SU-DHL-6 (cell line): ENCODE data around the gene OR2F2.

Source experiments
- H2AFZ ChIP-seq: fragments of 200-600 bp; sonication (generic); 2 replicates; pipeline ENCODE4 v1.6.1; 2014; ENCODE audit warnings: low read depth, mild to moderate bottlenecking, moderate library complexity, mixed read lengths, antibody characterized with exemption, low read length; ENCODE audit not compliant: severe bottlenecking
- H3F3A ChIP-seq: fragments of 200-600 bp; shearing (Covaris generic); 2 replicates; pipeline ENCODE4 v1.6.0; 2016; ENCODE audit warnings: antibody characterized with exemption, mild to moderate bottlenecking; ENCODE audit not compliant: insufficient read depth
- H3K27ac ChIP-seq: fragments of 200-600 bp; sonication (generic); 2 replicates; pipeline ENCODE4 v1.5.1; 2016; ENCODE audit warnings: low read depth, mild to moderate bottlenecking, low read length, moderate library complexity, mixed read lengths
- H3K27me3 ChIP-seq: fragments of 200-600 bp; sonication (generic), shearing (Covaris generic); 2 replicates; pipeline ENCODE4 v1.6.0; 2014; ENCODE audit warnings: mild to moderate bottlenecking, low read length
- H3K36me3 ChIP-seq: fragments of 200-600 bp; sonication (generic); 2 replicates; pipeline ENCODE4 v1.6.1; 2014; ENCODE audit warnings: mild to moderate bottlenecking, low read length, mixed read lengths
- H3K4me2 ChIP-seq: fragments of 300-600, 200-600 bp; shearing (Covaris generic), sonication (generic); 2 replicates; pipeline ENCODE4 v1.6.0; 2014; ENCODE audit warnings: low read length, low read depth, mild to moderate bottlenecking; ENCODE audit not compliant: poor library complexity, severe bottlenecking
- H3K4me3 ChIP-seq: fragments of 200-600 bp; sonication (generic); 2 replicates; pipeline ENCODE4 v1.5.1; 2014; ENCODE audit warnings: antibody characterized with exemption, low read length, mild to moderate bottlenecking, mixed read lengths; ENCODE audit not compliant: insufficient read depth, poor library complexity, severe bottlenecking
- H3K79me2 ChIP-seq: fragments of 200-600 bp; sonication (generic); 2 replicates; pipeline ENCODE4 v1.6.1; 2014; ENCODE audit warnings: mild to moderate bottlenecking, low read length, moderate library complexity; ENCODE audit not compliant: insufficient read depth
- H3K9ac ChIP-seq: fragments of 200-600 bp; sonication (generic); 2 replicates; pipeline ENCODE4 v1.7.0; 2014; ENCODE audit warnings: mild to moderate bottlenecking, low read length
- H3K9me2 ChIP-seq: fragments of 200-600 bp; sonication (generic); replicated peaks from 2 replicates; pipeline ENCODE4 v1.6.1; 2014; ENCODE audit warnings: low read length; ENCODE audit not compliant: insufficient read depth
- H3K9me3 ChIP-seq: fragments of 200-600 bp; sonication (generic); 2 replicates; pipeline ENCODE4 v1.6.1; 2014; ENCODE audit warnings: low read length, mixed read lengths; ENCODE audit not compliant: insufficient read depth
- H4K20me1 ChIP-seq: fragments of 200-600 bp; sonication (generic); 2 replicates; pipeline ENCODE4 v1.6.1; 2014; ENCODE audit warnings: low read depth, mild to moderate bottlenecking, antibody characterized with exemption, low read length, moderate library complexity, mixed read lengths
- EZH2phosphoT487 ChIP-seq: fragments of 200-600 bp; sonication (generic), shearing (Covaris generic); conservative IDR thresholded peaks from 2 replicates; pipeline ENCODE4 v1.6.1; 2018; ENCODE audit warnings: mild to moderate bottlenecking, antibody characterized with exemption, low read length, moderate library complexity, mixed read lengths
- TF ChIP-seq, protein P1 (sequence below): fragments of 200-600 bp; sonication (generic); IDR thresholded peaks from one replicate; pipeline ENCODE4 v1.5.1; 2017; ENCODE audit warnings: antibody characterized with exemption, mild to moderate bottlenecking, low read length, moderate library complexity; ENCODE audit not compliant: insufficient read depth, poor library complexity, severe bottlenecking

The OR2F2 gene

DNA sequence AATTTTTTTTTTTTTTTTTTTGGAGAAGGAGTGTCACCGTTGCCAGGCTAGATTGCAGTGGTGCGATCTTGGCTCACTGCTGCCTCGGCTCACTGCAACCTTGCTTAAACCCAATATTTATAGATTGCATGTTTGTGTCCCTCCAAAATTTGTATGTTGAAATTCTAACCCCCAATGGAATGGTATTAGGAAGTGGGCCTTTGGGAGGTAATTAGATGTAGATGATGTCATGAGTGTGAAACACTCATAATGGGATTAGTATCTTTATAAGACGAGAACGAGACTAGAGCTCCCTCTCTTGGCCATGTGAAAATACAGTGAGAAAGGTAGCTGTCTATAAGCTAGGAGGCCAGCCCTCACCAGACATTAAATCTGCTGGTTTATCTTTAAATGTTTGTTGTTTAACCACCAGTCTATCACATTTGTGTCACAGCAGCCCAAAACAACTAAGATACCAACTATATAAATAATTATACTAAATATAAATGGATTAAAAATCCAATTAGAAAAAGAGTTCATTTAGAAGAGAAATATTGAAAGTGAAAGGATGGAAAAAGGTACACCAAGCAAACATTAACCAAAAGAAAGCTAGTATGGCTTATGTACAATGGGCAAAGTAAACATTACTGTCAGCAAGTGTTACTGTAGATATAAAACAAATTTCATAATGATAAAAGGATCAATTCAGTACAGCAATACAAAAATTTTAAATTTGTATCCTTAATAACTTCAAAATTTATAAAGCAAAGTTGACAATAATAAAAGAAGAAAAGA, 42.3 kb upstream of the OR2F2 start:
- Histone ChIP-seq H3K27me3 (no peaks in the 10 kb centered on the region), H3K79me2 (no peaks in the 10 kb centered on the region), H3K36me3 (no peaks in the 10 kb centered on the region), H3K9me2 (no peaks in the 10 kb centered on the region), H3F3A (no peaks in the 10 kb centered on the region), H3K27ac (no peak overlapping the region), H3K9ac (no peak overlapping the region), H3K4me3 (no peak overlapping the region), H3K9me3 (no peaks in the 10 kb centered on the region), H2AFZ (no peak overlapping the region), H3K4me2 (no peak overlapping the region), H4K20me1 (no peaks in the 10 kb centered on the region)
- TF ChIP-seq EZH2phosphoT487, result no peak
- TF ChIP-seq, protein P1, sequence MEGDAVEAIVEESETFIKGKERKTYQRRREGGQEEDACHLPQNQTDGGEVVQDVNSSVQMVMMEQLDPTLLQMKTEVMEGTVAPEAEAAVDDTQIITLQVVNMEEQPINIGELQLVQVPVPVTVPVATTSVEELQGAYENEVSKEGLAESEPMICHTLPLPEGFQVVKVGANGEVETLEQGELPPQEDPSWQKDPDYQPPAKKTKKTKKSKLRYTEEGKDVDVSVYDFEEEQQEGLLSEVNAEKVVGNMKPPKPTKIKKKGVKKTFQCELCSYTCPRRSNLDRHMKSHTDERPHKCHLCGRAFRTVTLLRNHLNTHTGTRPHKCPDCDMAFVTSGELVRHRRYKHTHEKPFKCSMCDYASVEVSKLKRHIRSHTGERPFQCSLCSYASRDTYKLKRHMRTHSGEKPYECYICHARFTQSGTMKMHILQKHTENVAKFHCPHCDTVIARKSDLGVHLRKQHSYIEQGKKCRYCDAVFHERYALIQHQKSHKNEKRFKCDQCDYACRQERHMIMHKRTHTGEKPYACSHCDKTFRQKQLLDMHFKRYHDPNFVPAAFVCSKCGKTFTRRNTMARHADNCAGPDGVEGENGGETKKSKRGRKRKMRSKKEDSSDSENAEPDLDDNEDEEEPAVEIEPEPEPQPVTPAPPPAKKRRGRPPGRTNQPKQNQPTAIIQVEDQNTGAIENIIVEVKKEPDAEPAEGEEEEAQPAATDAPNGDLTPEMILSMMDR, result peak; percentile 53

DNA sequence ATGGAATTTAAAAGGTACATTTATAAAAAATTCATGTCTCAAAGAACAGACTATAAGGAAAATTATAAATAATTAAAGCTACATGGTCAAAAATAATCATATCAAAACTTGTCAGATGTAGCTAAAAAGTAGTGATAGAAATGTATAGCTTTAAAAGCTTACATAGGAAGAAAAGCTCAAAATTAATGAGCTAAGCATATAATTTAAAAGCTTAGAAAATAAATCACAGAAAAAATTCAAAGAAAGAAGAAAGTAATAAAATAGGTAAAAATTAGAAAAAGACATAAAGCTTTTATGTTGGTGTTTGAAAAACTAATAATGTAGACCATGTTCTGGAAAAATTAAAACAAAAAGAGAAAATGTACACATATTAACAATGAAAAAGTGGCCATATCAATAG, 38.4 kb upstream of the OR2F2 start:
- Histone ChIP-seq H3K9me2 (no peaks in the 10 kb centered on the region), H4K20me1 (no peaks in the 10 kb centered on the region), H3K4me3 (no peak overlapping the region), H3F3A (no peaks in the 10 kb centered on the region), H3K4me2 (no peak overlapping the region), H3K27me3 (no peaks in the 10 kb centered on the region), H3K9ac (no peak overlapping the region), H3K27ac (no peak overlapping the region), H3K36me3 (no peaks in the 10 kb centered on the region), H3K79me2 (no peaks in the 10 kb centered on the region), H2AFZ (no peak overlapping the region), H3K9me3 (no peaks in the 10 kb centered on the region)
- TF ChIP-seq, protein P1, result no peak
- no peak for TF ChIP-seq EZH2phosphoT487

DNA sequence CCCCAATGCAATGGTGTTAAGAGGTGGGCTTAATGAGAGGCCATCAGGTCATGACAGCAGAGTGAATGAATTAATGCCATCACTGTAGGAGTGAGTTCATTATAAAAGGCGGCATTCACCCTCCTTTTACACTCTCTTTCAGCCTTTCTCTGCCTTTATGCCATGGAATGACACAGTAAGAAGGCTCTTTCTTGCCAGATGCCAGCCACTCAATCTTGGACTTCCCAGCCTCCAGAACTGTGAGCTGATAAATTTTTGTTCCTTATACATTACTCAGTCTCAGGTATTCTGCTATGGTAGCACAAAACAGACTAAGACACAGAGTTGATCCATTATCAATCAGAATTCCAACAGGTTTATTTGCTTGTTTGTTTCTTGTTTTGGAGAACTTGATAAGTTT, 36.2 kb upstream of the OR2F2 start:
- no peaks in the 10 kb centered on the region for H3F3A ChIP-seq
- no peak overlapping the region for H3K27ac ChIP-seq
- no peak overlapping the region for H3K9ac ChIP-seq
- no peak overlapping the region for H2AFZ ChIP-seq
- TF ChIP-seq, protein P1, result no peak
- no peak for TF ChIP-seq EZH2phosphoT487
- H3K9me3 ChIP-seq, result no peaks in the 10 kb centered on the region
- H3K4me3 ChIP-seq, result no peak overlapping the region
- H3K4me2 ChIP-seq, result no peak overlapping the region
- no peaks in the 10 kb centered on the region for H3K27me3 ChIP-seq
- no peaks in the 10 kb centered on the region for H3K9me2 ChIP-seq
- H3K79me2 ChIP-seq, result no peaks in the 10 kb centered on the region
- H3K36me3 ChIP-seq, result no peaks in the 10 kb centered on the region
- H4K20me1 ChIP-seq, result no peaks in the 10 kb centered on the region
